ENCODE results near the gene CCSER2.

- TF ChIP-seq CTCF (conservative IDR thresholded peaks at IDR 0.05): no peak
- TF ChIP-seq EZH2 (IDR thresholded peaks at IDR 0.05; ENCODE audit: low read depth): no peak
Observed at GRCh38 chr10:84339025-84339424, 10.6 kb downstream of the CCSER2 start.
